HT-29 (cell line): ENCODE data around the gene ZNF442. TPM values are rescaled to one million over a fixed set of nuclear protein-coding genes. Genes with fewer than 3 reads are reported as not detected.
"Not testable (repeated sequence)": the region's sequence is repeated elsewhere in the genome, so short reads cannot be mapped to it uniquely, and the experiment has no call there.

Experiments
- DNase-seq: peaks from one replicate; pipeline ENCODE4 v3.0.0-alpha.2; 2015; ENCODE audit warnings: low spot score
- total RNA-seq: library from RNA; depleted of rRNA; stranded (reverse); fragments of >200 nt; shearing (Covaris generic); gene quantifications from 2 replicates; pipeline ENCODE4 v1.2.3, GENCODE V29; 2014; rRNA removed

The ZNF442 gene
- 0.03 and 0.05 TPM in 2 replicates for total RNA-seq

DNA sequence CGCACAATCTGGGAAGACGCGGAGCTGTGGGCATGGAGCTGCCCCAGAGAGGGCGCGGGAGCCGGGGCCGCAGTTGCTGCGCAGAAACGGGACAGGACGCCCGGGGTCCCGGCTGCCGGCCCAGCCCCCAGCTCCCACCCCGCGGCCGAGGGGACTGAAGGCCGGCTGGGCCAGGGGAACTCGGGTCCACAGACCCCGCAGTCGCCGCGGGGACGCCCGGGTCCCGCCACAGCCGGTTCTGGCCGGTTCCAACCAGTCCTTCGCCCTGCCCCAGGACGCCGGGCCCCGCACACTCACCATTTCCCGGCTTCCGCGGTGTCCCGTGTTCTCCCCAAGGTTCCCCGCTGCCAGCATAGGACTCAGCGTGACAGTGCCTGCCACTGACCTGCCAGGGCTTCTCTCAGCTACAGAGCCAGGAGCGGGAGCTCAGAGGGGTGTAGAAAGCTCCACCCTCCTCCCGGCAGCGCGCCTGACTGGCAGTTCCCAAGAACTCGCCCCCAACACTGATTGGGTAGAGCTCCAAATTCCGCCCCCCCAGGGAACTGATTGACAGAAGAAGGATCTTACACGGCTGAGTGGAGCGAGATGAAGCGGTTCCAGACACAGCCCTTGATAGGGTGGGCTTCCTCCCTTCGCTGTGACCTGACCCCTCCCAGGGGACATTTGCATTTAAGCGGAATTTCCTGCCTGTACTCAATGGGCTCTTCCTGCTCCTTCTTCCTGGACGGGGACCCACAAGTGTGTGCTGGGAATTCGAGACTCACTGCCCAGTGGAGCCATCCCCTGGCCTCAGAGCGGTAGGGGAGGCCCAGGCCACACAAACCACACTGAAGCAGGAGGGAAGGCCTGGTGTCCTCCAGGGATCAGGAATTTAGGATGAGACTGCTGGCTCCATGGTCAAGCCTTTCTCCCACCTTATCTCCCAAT, at the start of gene ZNF442:
Gene ZNF442 (minus strand): TSS at position 448 of the 927 bp plus-strand sequence. CDS start 2,052 bp downstream, outside the sequence.
- DNase-seq = peak; percentile 82

- no peak for DNase-seq
Measured at GRCh38 chr19:12411893-12412292, 46.4 kb upstream of the ZNF442 start.

DNA sequence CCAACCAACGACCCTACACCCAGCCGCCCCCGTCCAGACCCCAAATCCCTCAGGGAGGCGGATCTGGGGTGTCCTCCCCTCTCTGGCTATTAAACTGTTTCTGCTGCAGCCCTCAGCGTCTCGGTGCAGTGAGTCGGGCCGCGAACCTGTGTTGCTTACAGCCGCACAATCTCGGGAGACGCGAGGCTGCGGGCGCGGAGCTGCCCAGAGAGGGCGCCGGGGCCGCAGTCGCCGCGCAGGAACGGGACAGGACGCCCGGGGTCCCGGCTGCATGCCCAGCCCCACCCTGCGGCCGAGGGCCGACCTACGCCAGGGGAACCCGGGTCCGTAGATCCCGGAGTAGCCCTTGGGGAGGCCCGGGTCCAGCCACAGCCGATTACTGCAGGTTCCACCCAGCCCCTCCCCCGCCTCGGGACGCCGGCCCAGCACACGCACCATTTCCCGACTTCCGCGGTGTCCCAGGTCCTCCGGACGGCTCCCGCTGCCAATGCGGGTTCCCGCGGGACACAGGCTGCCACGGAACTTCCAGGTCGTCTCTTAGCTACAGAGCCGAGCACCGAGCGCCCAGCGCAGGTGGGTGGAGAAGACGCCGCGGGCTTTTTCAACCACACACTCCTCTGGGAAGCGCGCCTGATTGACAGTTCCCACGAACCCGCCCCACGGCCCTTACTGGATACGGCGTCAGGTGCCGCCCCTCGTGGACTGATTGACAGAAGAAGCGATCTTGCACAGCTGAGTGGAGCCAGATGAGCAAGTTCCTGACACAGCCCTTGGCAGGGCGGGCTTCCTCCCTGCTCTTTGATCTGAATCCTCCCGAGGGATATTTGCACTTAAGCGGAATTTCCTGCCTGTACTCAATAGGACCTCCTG, 35.4 kb upstream of the ZNF442 start, which contains the start of gene ZNF799:
Gene ZNF799 (minus strand): TSS at position 639 of the 870 bp plus-strand sequence. CDS start 201 bp downstream, at position 438.
- peak; percentile 92 for DNase-seq

DNA sequence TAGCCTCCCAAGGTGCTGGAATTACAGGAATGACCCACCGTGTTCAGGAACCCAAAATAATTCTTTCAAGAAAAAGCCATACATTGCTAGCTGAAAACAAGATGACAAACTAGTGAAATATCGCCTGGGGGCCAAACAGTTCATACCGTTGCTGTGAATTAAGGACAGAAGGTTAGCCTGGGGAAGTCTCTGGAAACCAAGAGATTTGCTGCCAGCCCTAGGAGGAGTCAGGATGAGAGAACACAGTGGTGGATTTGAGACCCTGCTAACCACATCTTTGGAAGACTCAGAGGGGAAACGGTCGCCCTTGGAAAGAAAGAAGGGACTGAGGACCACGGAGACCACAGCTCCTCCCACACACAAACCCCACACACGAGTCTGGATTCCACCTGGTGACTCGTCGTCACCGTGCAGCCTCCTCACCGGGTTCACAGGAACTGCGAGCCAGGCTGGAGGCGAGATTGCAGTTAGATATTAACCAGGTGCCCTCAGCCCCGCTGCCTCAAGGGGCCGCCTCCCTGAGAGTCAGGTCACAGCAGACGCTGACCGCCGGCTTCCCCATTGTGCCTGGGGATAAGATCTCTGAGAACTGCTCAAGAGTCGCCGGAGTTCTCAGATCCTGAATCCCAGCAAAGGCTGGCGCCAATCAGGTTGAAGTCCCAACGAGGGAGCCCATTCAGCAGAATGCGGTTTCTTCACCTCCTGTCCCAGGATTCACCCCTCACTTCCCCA, 34.6 kb upstream of the ZNF442 start:
- peak; percentile 52 for DNase-seq

DNA sequence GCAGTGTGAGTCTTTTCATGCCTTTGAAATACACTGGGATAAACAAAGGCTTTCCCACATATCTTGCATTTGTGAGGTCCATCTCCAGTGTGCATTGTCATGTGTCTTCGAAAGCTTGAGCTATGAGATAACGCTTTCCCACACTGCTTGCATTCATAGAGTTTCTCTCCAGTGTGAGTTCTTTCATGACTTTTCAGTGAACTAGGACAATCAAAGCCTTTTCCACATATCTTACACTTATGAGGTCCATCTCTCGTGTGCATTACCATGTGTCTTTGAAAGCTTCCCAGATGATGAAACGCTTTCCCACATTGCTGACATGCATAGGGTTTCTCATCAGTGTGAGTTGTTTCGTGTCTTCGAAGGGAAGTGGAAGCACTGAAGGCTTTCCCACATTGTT, 25.7 kb upstream of the ZNF442 start:
- not testable (repeated sequence) for DNase-seq

GRCh38 chr19:12386365-12386764, 20.9 kb upstream of the ZNF442 start:
- DNase-seq = not testable (repeated sequence)

- DNase-seq = no peak
Measured at GRCh38 chr19:12380444-12380737, 14.9 kb upstream of the ZNF442 start.

GRCh38 chr19:12379732-12380443, 14.4 kb upstream of the ZNF442 start:
- no peak for DNase-seq

DNA sequence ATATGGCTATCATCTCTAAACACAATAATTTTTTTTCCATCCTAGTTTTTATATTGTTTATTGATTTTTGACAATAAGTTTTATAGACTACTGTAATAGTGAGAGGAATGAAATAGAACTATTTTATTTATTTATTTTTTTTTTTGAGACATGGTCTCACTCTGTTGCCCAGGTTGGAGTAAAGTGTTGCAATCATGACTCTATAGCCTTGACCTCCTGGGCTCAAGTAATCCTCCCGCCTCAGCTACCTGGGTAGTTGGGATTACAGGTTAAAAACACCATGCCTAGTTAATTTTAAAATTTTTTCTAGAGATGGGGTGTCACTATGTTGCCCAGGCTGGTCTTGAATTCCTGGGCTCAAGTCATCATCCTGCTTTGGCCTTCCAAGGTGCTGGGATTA, 8.5 kb upstream of the ZNF442 start:
- no peak for DNase-seq

DNA sequence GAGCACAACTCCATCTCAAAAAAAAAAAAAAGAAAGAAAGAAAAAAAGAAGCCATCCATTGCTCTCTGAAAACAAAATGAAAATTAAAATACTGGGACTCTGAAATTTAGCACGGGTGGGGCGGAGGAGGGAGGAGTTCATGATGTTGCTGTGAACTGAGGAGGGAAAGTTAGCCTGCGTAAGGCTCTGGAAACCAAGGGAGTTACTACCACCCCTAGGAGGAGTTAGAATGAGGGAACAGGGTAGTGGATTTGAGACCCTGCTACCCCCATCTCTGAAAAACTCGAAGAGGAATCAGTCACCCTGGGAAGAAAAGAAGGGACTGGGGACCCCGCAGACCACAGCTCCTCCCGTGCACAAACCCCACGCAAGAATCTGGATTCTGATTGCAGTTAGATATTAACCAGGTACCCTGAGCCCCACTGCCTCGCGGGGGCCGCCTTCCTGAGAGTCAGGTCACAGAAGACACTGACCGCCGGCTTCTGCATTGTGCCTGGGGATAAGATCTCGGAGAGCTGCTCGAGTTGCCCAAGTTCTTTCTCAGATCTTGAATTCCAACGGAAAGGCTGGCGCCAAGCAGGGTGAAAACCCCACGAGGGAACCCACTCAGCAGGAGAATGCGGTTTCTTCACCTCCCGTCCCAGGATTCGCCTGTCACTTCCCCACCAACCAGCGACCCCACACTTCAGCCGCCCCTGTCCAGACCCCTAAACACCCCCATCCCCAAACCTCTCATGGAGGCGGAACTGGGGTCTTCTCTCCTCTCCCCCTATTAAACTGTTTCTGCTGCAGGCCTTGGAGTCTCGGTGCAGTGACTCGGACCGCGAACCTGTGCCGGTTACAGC, 870 bp downstream of the ZNF442 start:
- DNase-seq = no peak

- DNase-seq = not testable (repeated sequence)
Measured at GRCh38 chr19:12362236-12362635, 3.2 kb downstream of the ZNF442 start.

GRCh38 chr19:12353375-12353774, 12.1 kb downstream of the ZNF442 start:
- no peak for DNase-seq

- DNase-seq = no peak
Measured at GRCh38 chr19:12350890-12351197, 14.6 kb downstream of the ZNF442 start.

DNA sequence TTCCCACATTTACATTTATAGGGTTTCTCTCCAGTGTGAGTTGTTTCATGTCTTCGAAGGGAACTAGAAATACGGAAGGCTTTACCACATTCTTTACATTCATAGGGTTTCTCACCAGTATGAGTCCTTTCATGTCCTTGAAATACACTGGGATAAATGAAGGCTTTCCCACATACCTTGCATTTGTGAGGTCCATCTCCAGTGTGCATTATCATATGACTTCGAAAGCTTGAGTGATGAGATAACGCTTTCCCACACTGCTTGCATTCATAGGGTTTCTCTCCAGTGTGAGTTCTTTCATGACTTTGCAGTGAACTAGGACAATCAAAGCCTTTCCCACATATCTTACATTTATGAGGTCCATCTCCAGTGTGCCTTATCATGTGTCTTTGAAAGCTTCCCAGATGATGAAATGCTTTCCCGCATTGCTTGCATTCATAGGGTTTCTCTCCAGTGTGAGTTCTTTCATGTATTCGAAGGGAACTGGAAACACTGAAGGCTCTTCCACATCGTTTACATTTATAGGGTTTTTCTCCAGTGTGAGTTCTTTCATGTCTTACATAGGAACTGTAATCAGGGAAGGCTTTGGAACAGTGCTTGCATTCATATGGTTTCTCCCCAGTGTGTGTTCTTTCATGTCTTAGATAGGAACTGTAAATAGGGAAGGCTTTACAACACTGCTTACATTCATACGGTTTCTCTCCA, 15.1 kb downstream of the ZNF442 start:
- DNase-seq = no peak

DNA sequence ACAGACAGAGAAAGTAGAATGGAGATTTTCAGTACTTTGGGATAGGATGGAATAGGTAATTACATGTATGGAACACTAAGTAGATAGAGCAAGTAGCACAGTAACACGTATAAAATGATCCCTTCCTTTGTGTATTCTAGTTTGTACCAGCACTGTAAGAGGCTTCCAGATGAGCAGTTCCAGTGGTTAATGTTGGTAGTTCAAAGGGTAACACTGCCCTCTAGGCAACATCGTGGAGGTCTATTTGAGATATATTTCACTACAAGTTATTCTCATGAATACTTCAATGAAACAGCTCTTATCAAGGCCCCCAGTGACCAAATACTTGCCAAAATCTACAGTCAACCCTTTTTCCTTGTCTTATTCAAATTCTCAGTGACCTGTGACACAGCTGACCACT, 18.6 kb downstream of the ZNF442 start:
- DNase-seq = peak; percentile 17

DNA sequence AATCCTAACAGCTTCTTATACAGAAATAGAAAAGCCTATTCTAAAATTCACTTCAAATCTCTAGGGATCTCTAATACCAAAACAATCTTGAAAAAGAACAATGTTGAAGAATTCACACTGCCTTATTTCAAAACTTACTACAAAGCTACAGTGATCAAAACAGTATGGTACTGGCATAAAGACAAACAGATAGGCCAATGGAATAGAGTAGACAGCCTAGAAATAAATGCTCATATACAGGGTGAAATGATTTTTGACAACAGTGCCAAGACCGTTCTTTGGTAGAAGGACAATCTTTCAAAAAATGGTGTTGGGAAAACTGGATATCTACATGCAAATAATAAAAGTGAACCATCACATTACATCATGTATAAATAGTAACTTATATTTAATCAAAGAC, 20.3 kb downstream of the ZNF442 start:
- no peak for DNase-seq

DNA sequence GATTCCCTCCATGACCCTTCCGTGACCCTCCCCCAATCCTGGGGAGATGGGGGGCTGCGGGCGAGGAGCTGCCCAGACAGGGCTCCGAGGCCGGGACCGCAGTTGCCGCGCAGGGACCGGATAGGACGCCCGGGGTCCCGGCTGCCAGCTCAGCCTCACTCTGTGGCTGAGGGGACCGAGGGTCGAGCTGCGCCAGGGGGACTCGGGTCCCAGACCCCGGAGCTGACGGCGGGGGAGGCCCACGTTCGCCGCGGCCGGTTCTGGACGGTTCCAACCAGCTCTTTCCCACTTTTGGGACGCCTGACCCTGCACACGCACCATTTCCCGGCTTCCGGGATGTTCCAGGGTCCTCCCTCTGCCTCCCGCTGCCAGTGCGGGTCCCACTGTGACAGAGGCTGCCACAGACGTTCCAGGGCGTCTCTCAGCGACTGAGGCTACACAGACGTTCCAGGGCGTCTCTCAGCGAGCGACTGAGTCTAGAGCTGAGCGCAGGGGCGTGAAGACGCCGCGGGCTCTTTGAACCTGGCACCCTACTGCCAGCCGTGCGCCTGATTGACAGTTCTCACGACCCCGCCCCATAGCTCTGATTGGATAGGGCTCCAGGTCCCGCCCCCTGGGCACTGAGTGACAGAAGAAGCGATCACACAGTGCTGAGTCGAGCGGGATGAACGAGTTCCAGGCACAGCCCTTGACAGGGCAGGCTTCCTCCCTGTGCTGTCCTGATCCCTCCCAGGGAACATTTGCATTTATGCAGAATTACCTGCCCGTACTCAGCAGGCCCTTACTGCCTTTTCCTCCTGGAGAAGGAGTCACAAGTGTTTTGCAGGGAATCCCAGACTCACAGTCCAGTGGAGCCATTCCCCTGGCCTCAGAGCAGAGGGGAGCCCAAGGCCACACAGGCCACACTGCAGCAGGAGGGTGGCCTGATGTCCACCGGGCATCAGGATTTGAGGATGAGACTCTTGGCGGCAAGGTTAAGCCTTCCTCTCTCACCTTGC, 32.0 kb downstream of the ZNF442 start, which contains the start of gene ZNF563:
Gene ZNF563 (minus strand): TSS at position 472 of the 998 bp plus-strand sequence. CDS start 151 bp downstream, at position 321.
- peak; percentile 92 for DNase-seq
